Stimulated activated naive B cell treated with anti-CD40 and anti-IgM and Interleukin-4, amounts not matched to agents 10 μg/mL and 1 μg/mL and 100 μg/mL, for 72 hours (primary cell): Measurements from ENCODE around the gene LINGO3.

ENCODE experiments used
- ATAC-seq, 2 donors: fragments of 150-1000 bp; cut with Tn5 transposase; replicated peaks; 2 replicates each; pipeline ENCODE4 v1.10.0; 2021; ENCODE audit warnings: moderate library complexity in 1 of 2
- DNase-seq: peaks from one replicate; pipeline ENCODE4 v3.0.0; 2021
- H3K27ac Mint-ChIP-seq: one replicate; pipeline ENCODE4 v1.8.0; 2022; ENCODE audit warnings: mild to moderate bottlenecking, mixed read lengths
- H3K27me3 Mint-ChIP-seq, 2 donors: one replicate each; pipeline ENCODE4 v1.8.0; 2022; ENCODE audit warnings: mixed read lengths in 2 of 2
- H3K36me3 Mint-ChIP-seq, 2 donors: one replicate each; pipeline ENCODE4 v1.8.0; 2022; ENCODE audit warnings: mixed read lengths in 2 of 2, mild to moderate bottlenecking in 1 of 2
- H3K4me1 Mint-ChIP-seq, 2 donors: one replicate each; pipeline ENCODE4 v1.8.0; 2022; ENCODE audit warnings: mixed read lengths in 2 of 2, mild to moderate bottlenecking in 1 of 2
- H3K4me3 Mint-ChIP-seq, 2 donors: one replicate each; pipeline ENCODE4 v1.8.0; 2022; ENCODE audit warnings: mild to moderate bottlenecking in 2 of 2, mixed read lengths in 2 of 2, moderate library complexity in 1 of 2
- H3K9me3 Mint-ChIP-seq, 2 donors: one replicate each; pipeline ENCODE4 v1.8.0; 2022; ENCODE audit warnings: mixed read lengths in 2 of 2, mild to moderate bottlenecking in 1 of 2

Gene LINGO3

GRCh38 chr19:2343289-2343982, 35.5 kb upstream of the LINGO3 start:
- Mint-ChIP-seq H3K4me1 (peaks cover 0 to 3% of the 10 kb centered on the region in 2 donors), H3K4me3 (no peak overlapping the region), H3K27ac (no peak overlapping the region), H3K9me3 (no peaks in the 10 kb centered on the region), H3K36me3 (peaks cover 6 to 14% of the 10 kb centered on the region in 2 donors), H3K27me3 (no peaks in the 10 kb centered on the region)
- no peak for DNase-seq
- ATAC-seq = no peak

GRCh38 chr19:2342656-2343288, 34.8 kb upstream of the LINGO3 start:
- DNase-seq = no peak
- no peaks in the 10 kb centered on the region for H3K27me3 Mint-ChIP-seq
- H3K9me3 Mint-ChIP-seq = no peaks in the 10 kb centered on the region
- no peak overlapping the region for H3K4me3 Mint-ChIP-seq
- no peak overlapping the region for H3K27ac Mint-ChIP-seq
- H3K4me1 Mint-ChIP-seq = peaks cover 0 to 3% of the 10 kb centered on the region in 2 donors
- peaks cover 6 to 19% of the 10 kb centered on the region in 2 donors for H3K36me3 Mint-ChIP-seq
- ATAC-seq = no peak

- H3K36me3 Mint-ChIP-seq = peaks cover 11 to 25% of the 10 kb centered on the region in 2 donors
- H3K27ac Mint-ChIP-seq = no peak overlapping the region
- no peaks in the 10 kb centered on the region for H3K9me3 Mint-ChIP-seq
- ATAC-seq = no peak
- no peak overlapping the region for H3K4me3 Mint-ChIP-seq
- H3K27me3 Mint-ChIP-seq = no peaks in the 10 kb centered on the region
- no peak for DNase-seq
- peaks cover 4 to 8% of the 10 kb centered on the region in 2 donors for H3K4me1 Mint-ChIP-seq
These were observed 34.0 kb upstream of the LINGO3 start for GRCh38 chr19:2341982-2342381.

- H3K4me1 Mint-ChIP-seq = peaks cover 9 to 13% of the 10 kb centered on the region in 2 donors
- peaks cover 16 to 29% of the 10 kb centered on the region in 2 donors for H3K36me3 Mint-ChIP-seq
- DNase-seq (no peak), ATAC-seq (no peak)
- H3K4me3 Mint-ChIP-seq = no peak overlapping the region
- H3K27ac Mint-ChIP-seq = no peak overlapping the region
- no peaks in the 10 kb centered on the region for H3K9me3 Mint-ChIP-seq
- H3K27me3 Mint-ChIP-seq = no peaks in the 10 kb centered on the region
These were observed 33.3 kb upstream of the LINGO3 start for GRCh38 chr19:2341244-2341751.

GRCh38 chr19:2340496-2341243, 32.7 kb upstream of the LINGO3 start:
- H3K4me1 Mint-ChIP-seq = peaks cover 14 to 19% of the 10 kb centered on the region in 2 donors
- H3K27ac Mint-ChIP-seq = no peak overlapping the region
- no peaks in the 10 kb centered on the region for H3K27me3 Mint-ChIP-seq
- DNase-seq (no peak), ATAC-seq (no peak)
- peaks cover 0 to 1% of the 10 kb centered on the region in 2 donors for H3K9me3 Mint-ChIP-seq
- no peak overlapping the region for H3K4me3 Mint-ChIP-seq
- peaks cover 23 to 32% of the 10 kb centered on the region in 2 donors for H3K36me3 Mint-ChIP-seq

GRCh38 chr19:2339644-2340310, 31.8 kb upstream of the LINGO3 start:
- Mint-ChIP-seq H3K9me3 (peaks cover 0 to 5% of the 10 kb centered on the region in 2 donors), H3K4me1 (peaks cover 19 to 23% of the 10 kb centered on the region in 2 donors), H3K27ac (no peak overlapping the region), H3K27me3 (no peaks in the 10 kb centered on the region), H3K36me3 (peaks cover 25 to 34% of the 10 kb centered on the region in 2 donors), H3K4me3 (no peak overlapping the region)
- ATAC-seq = no peak
- no peak for DNase-seq

GRCh38 chr19:2338751-2339643, 31.0 kb upstream of the LINGO3 start:
- no peaks in the 10 kb centered on the region for H3K27me3 Mint-ChIP-seq
- ATAC-seq (no peak), DNase-seq (no peak)
- no peak overlapping the region for H3K27ac Mint-ChIP-seq
- peaks cover 0 to 5% of the 10 kb centered on the region in 2 donors for H3K9me3 Mint-ChIP-seq
- H3K4me1 Mint-ChIP-seq = peaks cover 25 to 31% of the 10 kb centered on the region in 2 donors
- H3K36me3 Mint-ChIP-seq = peaks cover 28 to 33% of the 10 kb centered on the region in 2 donors
- no peak overlapping the region for H3K4me3 Mint-ChIP-seq

- no peaks in the 10 kb centered on the region for H3K27me3 Mint-ChIP-seq
- H3K9me3 Mint-ChIP-seq = peaks cover 0 to 5% of the 10 kb centered on the region in 2 donors
- no peak for ATAC-seq
These were observed 30.2 kb upstream of the LINGO3 start for GRCh38 chr19:2338055-2338615.

GRCh38 chr19:2337329-2337707, 29.4 kb upstream of the LINGO3 start:
- no peak for DNase-seq
- H3K27ac Mint-ChIP-seq = peak overlapping the region; percentile 62
- H3K36me3 Mint-ChIP-seq = peaks cover 28 to 33% of the 10 kb centered on the region in 2 donors
- ATAC-seq = no peak
- H3K27me3 Mint-ChIP-seq = no peaks in the 10 kb centered on the region
- no peak overlapping the region for H3K4me3 Mint-ChIP-seq
- H3K4me1 Mint-ChIP-seq = peaks cover 37 to 47% of the 10 kb centered on the region in 2 donors
- H3K9me3 Mint-ChIP-seq = peaks cover 0 to 5% of the 10 kb centered on the region in 2 donors

More at GRCh38 chr19:2338055-2338615, 30.2 kb upstream of the LINGO3 start:
- peaks cover 32 to 40% of the 10 kb centered on the region in 2 donors for H3K4me1 Mint-ChIP-seq
- H3K27ac Mint-ChIP-seq = no peak overlapping the region
- no peak for DNase-seq
- no peak overlapping the region for H3K4me3 Mint-ChIP-seq
- H3K36me3 Mint-ChIP-seq = peaks cover 28 to 33% of the 10 kb centered on the region in 2 donors

- peaks cover 28 to 33% of the 10 kb centered on the region in 2 donors for H3K36me3 Mint-ChIP-seq
- DNase-seq (no peak), ATAC-seq (no peak)
- H3K4me1 Mint-ChIP-seq = peaks cover 43 to 52% of the 10 kb centered on the region in 2 donors
- no peaks in the 10 kb centered on the region for H3K27me3 Mint-ChIP-seq
- H3K27ac Mint-ChIP-seq = no peak overlapping the region
- peaks cover 0 to 5% of the 10 kb centered on the region in 2 donors for H3K9me3 Mint-ChIP-seq
- no peak overlapping the region for H3K4me3 Mint-ChIP-seq
These were observed 28.8 kb upstream of the LINGO3 start for GRCh38 chr19:2336528-2337328.

GRCh38 chr19:2335848-2336247, 27.9 kb upstream of the LINGO3 start:
- ATAC-seq (no peak), DNase-seq (no peak)
- no peaks in the 10 kb centered on the region for H3K27me3 Mint-ChIP-seq
- H3K27ac Mint-ChIP-seq = no peak overlapping the region
- H3K4me3 Mint-ChIP-seq = no peak overlapping the region
- peaks cover 25 to 33% of the 10 kb centered on the region in 2 donors for H3K36me3 Mint-ChIP-seq
- peaks cover 0 to 5% of the 10 kb centered on the region in 2 donors for H3K9me3 Mint-ChIP-seq
- H3K4me1 Mint-ChIP-seq = peaks cover 51 to 61% of the 10 kb centered on the region in 2 donors
